ENCODE data around the gene WDR7.

DNA sequence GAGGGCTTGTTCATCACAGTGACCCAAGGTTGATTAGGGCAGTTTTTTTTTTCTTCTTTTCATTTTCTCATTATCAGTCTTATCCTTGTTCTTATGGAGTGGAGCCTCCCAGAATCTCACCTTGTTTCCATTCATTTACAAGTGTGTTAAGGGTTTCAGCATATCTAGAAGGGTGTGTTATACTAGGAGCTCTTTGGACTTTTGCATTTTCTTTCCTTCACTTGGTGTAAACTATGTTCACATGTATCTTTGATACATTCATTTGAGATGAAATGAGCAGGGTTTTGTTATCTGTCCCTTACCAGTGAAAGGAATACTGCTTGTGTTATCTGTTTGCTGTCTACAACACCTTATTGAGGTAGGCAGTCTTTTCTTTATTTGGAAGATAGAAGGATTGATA is 96.7 kb downstream of the WDR7 start:
- TF ChIP-seq, protein P1, sequence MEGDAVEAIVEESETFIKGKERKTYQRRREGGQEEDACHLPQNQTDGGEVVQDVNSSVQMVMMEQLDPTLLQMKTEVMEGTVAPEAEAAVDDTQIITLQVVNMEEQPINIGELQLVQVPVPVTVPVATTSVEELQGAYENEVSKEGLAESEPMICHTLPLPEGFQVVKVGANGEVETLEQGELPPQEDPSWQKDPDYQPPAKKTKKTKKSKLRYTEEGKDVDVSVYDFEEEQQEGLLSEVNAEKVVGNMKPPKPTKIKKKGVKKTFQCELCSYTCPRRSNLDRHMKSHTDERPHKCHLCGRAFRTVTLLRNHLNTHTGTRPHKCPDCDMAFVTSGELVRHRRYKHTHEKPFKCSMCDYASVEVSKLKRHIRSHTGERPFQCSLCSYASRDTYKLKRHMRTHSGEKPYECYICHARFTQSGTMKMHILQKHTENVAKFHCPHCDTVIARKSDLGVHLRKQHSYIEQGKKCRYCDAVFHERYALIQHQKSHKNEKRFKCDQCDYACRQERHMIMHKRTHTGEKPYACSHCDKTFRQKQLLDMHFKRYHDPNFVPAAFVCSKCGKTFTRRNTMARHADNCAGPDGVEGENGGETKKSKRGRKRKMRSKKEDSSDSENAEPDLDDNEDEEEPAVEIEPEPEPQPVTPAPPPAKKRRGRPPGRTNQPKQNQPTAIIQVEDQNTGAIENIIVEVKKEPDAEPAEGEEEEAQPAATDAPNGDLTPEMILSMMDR (conservative IDR thresholded peaks at IDR 0.05 in 1 of 2, IDR thresholded peaks at IDR 0.05 in 1 of 2; ENCODE audit: extremely low read depth in 1 of 2, insufficient read depth in 1 of 2, low read depth in 1 of 2, low read length in 2 of 2), result no peak
- TF ChIP-seq EZH2 (IDR thresholded peaks at IDR 0.05; ENCODE audit: borderline replicate concordance, low read length), result no peak

Data from mammary epithelial cell (primary cell).